GM23248 (cell line): Measurements from ENCODE around the gene MEIKIN.

ENCODE experiments used
- EZH2 ChIP-seq: fragments of 200-600 bp; sonication (generic); IDR thresholded peaks from 2 replicates; pipeline ENCODE4 v1.6.1; 2018; ENCODE audit warnings: antibody characterized with exemption, mild to moderate bottlenecking; ENCODE audit not compliant: insufficient read depth, poor library complexity, severe bottlenecking
- EZH2phosphoT487 ChIP-seq: fragments of 200-600 bp; sonication (generic); IDR thresholded peaks from 2 replicates; pipeline ENCODE4 v1.6.1; 2018; ENCODE audit warnings: antibody characterized with exemption, moderate library complexity, mild to moderate bottlenecking, low read depth; ENCODE audit not compliant: insufficient read depth

DNA sequence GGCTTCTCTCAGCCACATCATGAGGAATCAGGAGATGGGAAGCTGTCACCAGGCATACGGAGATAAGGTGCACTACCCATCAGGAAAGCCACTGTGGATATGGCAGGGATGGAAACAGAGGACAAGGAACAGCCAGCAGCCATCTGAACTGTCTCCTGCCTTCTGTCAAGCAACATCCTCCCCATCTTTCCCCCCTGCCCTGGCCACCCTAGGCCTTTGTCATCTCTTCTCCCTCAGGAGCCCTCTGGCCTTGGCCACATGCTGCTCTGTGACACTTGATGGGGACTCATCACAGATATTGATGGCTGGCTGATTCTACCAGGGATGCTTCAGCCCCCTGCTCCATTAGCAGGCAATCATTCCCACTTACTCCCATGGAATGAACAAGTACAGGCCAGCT is 21.1 kb upstream of the MEIKIN start:
- TF ChIP-seq EZH2 = no peak
- no peak for TF ChIP-seq EZH2phosphoT487
